ENCODE measurements around the gene FSIP1. TPM values are rescaled to one million over a fixed set of nuclear protein-coding genes. Genes with fewer than 3 reads are reported as not detected.

The FSIP1 gene
- total RNA-seq (2022; extraction: Qiagen RNA extraction; ENCODE audit: low read depth): 0.47 to 1.1 TPM (median 0.65 TPM) in 5 replicates

DNA sequence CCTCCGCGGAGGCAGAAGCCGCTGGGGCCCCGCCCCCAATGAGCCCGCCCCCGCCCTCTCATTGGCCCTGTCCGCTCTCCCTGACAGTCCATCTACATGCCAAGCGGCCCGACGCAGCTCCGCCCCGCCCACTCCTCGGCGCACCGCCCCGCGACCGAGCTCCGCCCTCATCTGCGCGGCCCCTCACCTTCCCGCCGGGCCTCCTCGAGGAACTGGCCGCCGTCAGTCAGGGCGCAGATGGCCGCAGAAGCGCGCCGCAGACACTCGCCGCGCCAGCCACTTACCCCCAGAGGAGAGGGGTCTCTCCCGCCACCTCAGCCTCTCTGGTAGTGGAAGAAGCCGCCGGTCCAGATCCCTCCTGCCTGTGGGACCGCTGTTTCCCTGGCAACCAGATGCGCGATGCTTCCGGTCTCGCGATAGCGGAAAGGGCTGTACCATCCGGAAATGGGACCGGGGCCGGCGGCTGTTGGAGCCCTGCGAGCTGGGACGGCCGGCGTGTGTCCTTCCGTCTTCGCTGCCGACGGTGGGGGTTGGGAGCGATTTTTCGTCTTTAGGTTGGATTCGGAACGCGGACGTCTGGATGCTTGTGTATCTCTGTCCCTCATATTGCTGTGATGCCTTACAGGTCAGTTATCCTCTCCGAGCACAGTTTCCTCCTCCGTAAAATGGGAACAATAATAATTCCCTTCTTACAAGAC, at the start of gene FSIP1:
Gene FSIP1, minus strand, starts transcription at position 401 of the 698 bp plus-strand sequence. CDS start 6,317 bp downstream, outside the sequence.

DNA sequence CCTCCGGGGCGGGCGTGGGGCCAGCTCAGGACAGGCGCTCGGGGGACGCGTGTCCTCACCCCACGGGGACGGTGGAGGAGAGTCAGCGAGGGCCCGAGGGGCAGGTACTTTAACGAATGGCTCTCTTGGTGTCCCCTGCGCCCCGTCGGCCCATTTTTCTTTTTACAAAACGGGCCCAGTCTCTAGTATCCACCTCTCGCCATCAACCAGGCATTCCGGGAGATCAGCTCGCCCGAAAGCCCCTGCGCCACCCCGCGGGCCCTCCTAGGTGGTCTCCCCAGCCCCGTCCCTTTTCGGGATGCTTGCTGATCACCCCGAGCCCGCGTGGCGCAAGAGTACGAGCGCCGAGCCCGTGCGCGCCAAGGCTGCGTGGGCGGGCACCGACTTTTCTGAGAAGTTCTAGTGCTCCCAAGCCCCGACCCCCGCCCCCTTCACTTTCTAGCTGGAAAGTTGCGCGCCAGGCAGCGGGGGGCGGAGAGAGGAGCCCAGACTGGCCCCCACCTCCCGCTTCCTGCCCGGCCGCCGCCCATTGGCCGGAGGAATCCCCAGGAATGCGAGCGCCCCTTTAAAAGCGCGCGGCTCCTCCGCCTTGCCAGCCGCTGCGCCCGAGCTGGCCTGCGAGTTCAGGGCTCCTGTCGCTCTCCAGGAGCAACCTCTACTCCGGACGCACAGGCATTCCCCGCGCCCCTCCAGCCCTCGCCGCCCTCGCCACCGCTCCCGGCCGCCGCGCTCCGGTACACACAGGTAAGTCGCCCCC, 202.0 kb downstream of the FSIP1 start, which contains the start of gene THBS1:
Gene THBS1, plus strand, starts transcription at position 595 of the 757 bp plus-strand sequence. CDS start 779 bp downstream, outside the sequence.

Other genes starting within 250 kb of the FSIP1 start
- 25.9 to 48.0 TPM (median 29.7 TPM) in 5 replicates for gene THBS1, start 201.8 kb downstream of the FSIP1 start, total RNA-seq (2022; extraction: Qiagen RNA extraction; ENCODE audit: low read depth)
- 11.0 to 13.9 TPM (median 11.3 TPM) in 5 replicates for gene GPR176, start 137.4 kb upstream of the FSIP1 start, total RNA-seq (2022; extraction: Qiagen RNA extraction; ENCODE audit: low read depth)
- 16.6 to 22.5 TPM (median 19.2 TPM) in 5 replicates for gene EIF2AK4, start 151.3 kb upstream of the FSIP1 start, total RNA-seq (2022; extraction: Qiagen RNA extraction; ENCODE audit: low read depth)

Data from A549 treated with CpdA at 1 μM for 4 hours (cell line).